Karpas-422 (cell line): ENCODE data around the gene PDZD8. TPM values are rescaled to one million over a fixed set of nuclear protein-coding genes. Genes with fewer than 3 reads are reported as not detected.
A peak's percentile ranks its signal among the peaks of the same experiment; 100 is the strongest.

ENCODE experiments used
- DNase-seq: peaks from one replicate; pipeline ENCODE4 v3.0.0-alpha.2; 2015
- H2AFZ ChIP-seq: fragments of 200-600 bp; sonication (generic); 2 replicates; pipeline ENCODE4 v1.6.1; 2014; ENCODE audit warnings: antibody characterized with exemption, low read length, mixed read lengths
- H3K27ac ChIP-seq: fragments of 200-600 bp; sonication (generic); 2 replicates; pipeline ENCODE4 v1.5.1; 2014; ENCODE audit warnings: mild to moderate bottlenecking, low read length, moderate library complexity
- H3K27me3 ChIP-seq: fragments of 200-600 bp; sonication (generic); 2 replicates; pipeline ENCODE4 v1.6.1; 2014; ENCODE audit warnings: low read length, mixed read lengths
- H3K36me3 ChIP-seq: fragments of 200-600 bp; sonication (generic); 2 replicates; pipeline ENCODE4 v1.6.1; 2014; ENCODE audit warnings: low read length, mixed read lengths; ENCODE audit not compliant: insufficient read depth
- H3K4me1 ChIP-seq: fragments of 200-600 bp; sonication (generic); 2 replicates; pipeline ENCODE4 v1.6.1; 2014; ENCODE audit warnings: mild to moderate bottlenecking, low read length, mixed read lengths
- H3K4me2 ChIP-seq: fragments of 200-600 bp; sonication (generic); 2 replicates; pipeline ENCODE4 v1.6.1; 2014; ENCODE audit warnings: low read length, low read depth, mild to moderate bottlenecking; ENCODE audit not compliant: poor library complexity, severe bottlenecking
- H3K4me3 ChIP-seq: fragments of 200-600 bp; sonication (generic); 2 replicates; pipeline ENCODE4 v1.5.1; 2014; ENCODE audit warnings: mild to moderate bottlenecking, antibody characterized with exemption, low read length, mixed read lengths
- H3K79me2 ChIP-seq: fragments of 200-600 bp; sonication (generic); 2 replicates; pipeline ENCODE4 v1.6.1; 2014; ENCODE audit warnings: mild to moderate bottlenecking, low read length, mixed read lengths
- H3K9ac ChIP-seq: fragments of 200-600 bp; sonication (generic); 2 replicates; pipeline ENCODE4 v1.6.0; 2014; ENCODE audit warnings: low read length
- H3K9me2 ChIP-seq: fragments of 200-600 bp; sonication (generic), shearing (Covaris generic); replicated peaks from 2 replicates; pipeline ENCODE4 v1.6.0; 2014; ENCODE audit warnings: mild to moderate bottlenecking, low read length, moderate library complexity; ENCODE audit not compliant: insufficient read depth
- H3K9me3 ChIP-seq: fragments of 300-700, 200-600 bp; sonication (generic); 2 replicates; pipeline ENCODE4 v1.6.1; 2014; ENCODE audit warnings: low read length, mixed read lengths
- H4K20me1 ChIP-seq: fragments of 200-600 bp; sonication (generic); 2 replicates; pipeline ENCODE4 v1.6.1; 2014; ENCODE audit warnings: mild to moderate bottlenecking, antibody characterized with exemption, low read length, low read depth; ENCODE audit not compliant: insufficient read depth
- total RNA-seq: library from RNA; depleted of rRNA; stranded (reverse); fragments of >200 nt; shearing (Covaris generic); gene quantifications from 2 replicates; pipeline ENCODE4 v1.2.3, GENCODE V29; 2014; ENCODE audit warnings: low replicate concordance

The PDZD8 gene
- total RNA-seq, 1 experiment from 2014 or later = 15.7 TPM

- Histone ChIP-seq H3K4me3 (no peak overlapping the region), H3K9me2 (no peaks in the 10 kb centered on the region), H3K36me3 (peaks cover 6% of the 10 kb centered on the region; the same call in 1 of the 2 replicates), H3K79me2 (no peaks in the 10 kb centered on the region), H3K9me3 (no peaks in the 10 kb centered on the region; the same call in 1 of the 2 replicates), H3K27ac (no peak overlapping the region), H3K4me1 (peaks cover 2% of the 10 kb centered on the region), H4K20me1 (peaks cover 17% of the 10 kb centered on the region), H3K9ac (no peak overlapping the region), H3K27me3 (no peaks in the 10 kb centered on the region), H3K4me2 (no peak overlapping the region), H2AFZ (no peak overlapping the region)
- DNase-seq = no peak
Measured at GRCh38 chr10:117334926-117335325, 40.3 kb downstream of the PDZD8 start.

DNA sequence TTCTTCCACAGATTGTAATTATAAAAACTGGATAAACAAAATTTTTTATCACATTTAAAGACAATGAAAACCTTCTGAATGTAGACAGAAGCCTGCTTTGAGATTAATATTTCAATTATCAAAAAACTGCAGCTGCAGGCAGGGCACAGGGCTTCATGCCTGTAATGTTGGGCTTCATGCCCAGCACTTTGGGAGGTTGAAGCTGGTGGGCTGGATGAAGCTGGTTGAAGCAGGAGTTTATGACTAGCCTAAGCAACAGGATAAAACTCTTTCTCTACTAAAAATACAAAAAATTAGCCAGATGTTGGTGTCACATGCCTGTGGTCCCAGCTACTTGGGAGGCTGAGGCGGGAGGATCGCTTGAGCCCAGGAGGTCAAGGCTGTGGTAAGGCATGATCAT lies 41.2 kb downstream of the PDZD8 start:
- DNase-seq = no peak
- Histone ChIP-seq H3K27me3 (no peaks in the 10 kb centered on the region), H3K79me2 (no peaks in the 10 kb centered on the region), H3K27ac (no peak overlapping the region), H3K4me2 (no peak overlapping the region), H4K20me1 (peaks cover 20% of the 10 kb centered on the region), H3K36me3 (peaks cover 6% of the 10 kb centered on the region; the same call in 1 of the 2 replicates), H3K4me1 (no peaks in the 10 kb centered on the region), H3K9ac (no peak overlapping the region), H3K9me3 (no peaks in the 10 kb centered on the region; the same call in 1 of the 2 replicates), H3K9me2 (no peaks in the 10 kb centered on the region), H2AFZ (no peak overlapping the region), H3K4me3 (no peak overlapping the region)

DNA sequence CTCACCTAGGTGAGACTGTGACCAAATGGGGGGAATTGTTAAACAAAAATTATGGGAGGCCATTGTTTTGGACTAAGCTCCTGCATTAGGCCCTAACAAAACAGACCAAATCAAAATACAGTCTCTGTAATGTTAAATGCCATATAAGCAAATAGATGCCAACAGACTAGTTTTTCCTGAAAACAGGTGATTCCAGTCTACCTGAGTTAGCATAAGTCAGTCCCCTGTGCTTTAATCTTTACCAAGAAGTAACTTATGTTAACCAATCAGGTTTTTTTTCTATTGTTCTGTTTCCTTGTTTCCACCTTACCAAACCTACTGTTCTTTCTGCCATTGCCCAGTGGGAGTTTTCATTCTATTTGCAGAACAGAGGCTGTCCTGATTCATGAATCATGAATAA lies 48.0 kb downstream of the PDZD8 start:
- no peak overlapping the region for H2AFZ ChIP-seq
- H3K9me3 ChIP-seq = no peaks in the 10 kb centered on the region
- no peak overlapping the region for H3K27ac ChIP-seq
- DNase-seq = no peak
- H3K4me3 ChIP-seq = no peak overlapping the region
- no peaks in the 10 kb centered on the region for H3K36me3 ChIP-seq
- H4K20me1 ChIP-seq = peaks cover 47% of the 10 kb centered on the region
- no peak overlapping the region for H3K9ac ChIP-seq
- H3K27me3 ChIP-seq = no peaks in the 10 kb centered on the region
- H3K4me1 ChIP-seq = no peaks in the 10 kb centered on the region
- H3K4me2 ChIP-seq = no peak overlapping the region
- H3K79me2 ChIP-seq = no peaks in the 10 kb centered on the region
- H3K9me2 ChIP-seq = no peaks in the 10 kb centered on the region

GRCh38 chr10:117324367-117324766 lies 50.9 kb downstream of the PDZD8 start:
- Histone ChIP-seq H3K9ac (no peak overlapping the region), H3K4me1 (no peaks in the 10 kb centered on the region; the same call in 1 of the 2 replicates), H3K79me2 (no peaks in the 10 kb centered on the region), H3K9me3 (no peaks in the 10 kb centered on the region), H3K9me2 (no peaks in the 10 kb centered on the region), H2AFZ (no peak overlapping the region), H3K4me2 (no peak overlapping the region), H3K27ac (no peak overlapping the region), H3K4me3 (no peak overlapping the region), H4K20me1 (peaks cover 38% of the 10 kb centered on the region), H3K27me3 (no peaks in the 10 kb centered on the region), H3K36me3 (no peaks in the 10 kb centered on the region)
- no peak for DNase-seq

- no peak overlapping the region for H3K9ac ChIP-seq
- no peak overlapping the region for H3K4me2 ChIP-seq
- no peak overlapping the region for H2AFZ ChIP-seq
- no peaks in the 10 kb centered on the region for H3K9me3 ChIP-seq
- H3K9me2 ChIP-seq = no peaks in the 10 kb centered on the region
- H4K20me1 ChIP-seq = peaks cover 34% of the 10 kb centered on the region
- no peak overlapping the region for H3K27ac ChIP-seq
- H3K36me3 ChIP-seq = no peaks in the 10 kb centered on the region
- no peaks in the 10 kb centered on the region for H3K79me2 ChIP-seq
- H3K4me1 ChIP-seq = no peaks in the 10 kb centered on the region; the same call in 1 of the 2 replicates
- no peak for DNase-seq
- no peak overlapping the region for H3K4me3 ChIP-seq
- H3K27me3 ChIP-seq = no peaks in the 10 kb centered on the region
Measured at GRCh38 chr10:117322260-117322659, 53.0 kb downstream of the PDZD8 start.

GRCh38 chr10:117320050-117320665 lies 55.1 kb downstream of the PDZD8 start:
- DNase-seq = peak; percentile 73
- H3K9me2 ChIP-seq = no peaks in the 10 kb centered on the region

DNA sequence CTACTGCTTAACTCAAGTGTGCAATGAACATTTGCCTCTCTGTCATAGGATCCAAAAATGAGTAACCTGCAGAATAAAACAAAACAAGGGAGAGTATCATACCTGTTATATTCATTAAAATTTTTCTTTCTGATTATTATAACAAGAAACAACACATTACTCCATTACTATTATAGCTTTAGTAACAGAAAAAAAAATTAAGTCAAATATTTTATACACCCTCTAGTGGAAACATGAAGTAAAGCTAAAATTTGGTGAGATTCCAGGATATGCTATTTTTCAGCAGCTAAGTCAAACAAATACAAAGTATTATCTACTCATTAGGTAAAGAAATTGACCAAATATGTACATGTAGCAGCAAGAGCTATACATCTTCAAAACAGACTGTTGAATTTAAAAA lies 56.3 kb downstream of the PDZD8 start:
- Histone ChIP-seq H3K27me3 (no peaks in the 10 kb centered on the region), H3K9ac (no peak overlapping the region), H3K27ac (no peak overlapping the region), H4K20me1 (peaks cover 28% of the 10 kb centered on the region), H3K36me3 (no peaks in the 10 kb centered on the region), H3K9me3 (no peaks in the 10 kb centered on the region), H3K4me3 (no peak overlapping the region), H2AFZ (no peak overlapping the region), H3K4me2 (no peak overlapping the region), H3K9me2 (no peaks in the 10 kb centered on the region), H3K4me1 (no peaks in the 10 kb centered on the region; the same call in 1 of the 2 replicates), H3K79me2 (no peaks in the 10 kb centered on the region)
- DNase-seq = no peak

More at GRCh38 chr10:117320050-117320665, 55.1 kb downstream of the PDZD8 start:
- Histone ChIP-seq H4K20me1 (peaks cover 26% of the 10 kb centered on the region; the same call in 1 of the 2 replicates), H3K4me2 (no peak overlapping the region), H3K27me3 (no peaks in the 10 kb centered on the region), H3K27ac (no peak overlapping the region), H3K9me3 (no peaks in the 10 kb centered on the region), H3K36me3 (no peaks in the 10 kb centered on the region), H3K9ac (no peak overlapping the region), H3K4me3 (no peak overlapping the region), H3K4me1 (no peaks in the 10 kb centered on the region; the same call in 1 of the 2 replicates), H2AFZ (no peak overlapping the region), H3K79me2 (no peaks in the 10 kb centered on the region)

DNA sequence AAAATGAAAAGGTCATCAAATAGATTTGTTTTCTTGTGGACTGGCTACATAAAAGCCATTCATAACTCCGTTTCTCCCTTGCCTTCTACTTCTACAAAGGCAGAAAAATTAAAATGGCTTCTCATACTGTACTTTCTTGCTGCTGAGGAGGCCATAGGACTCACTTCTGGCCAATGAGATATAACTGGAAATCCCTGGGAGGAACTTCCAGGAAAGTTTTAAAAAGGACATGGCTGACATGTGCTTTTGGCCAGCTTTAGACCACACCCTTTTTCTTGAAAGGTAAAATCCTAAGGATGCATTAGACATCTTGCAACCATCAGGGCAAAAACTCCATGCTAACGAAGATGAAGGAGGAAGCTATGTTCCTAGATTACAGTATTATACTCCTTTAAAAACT lies 58.5 kb downstream of the PDZD8 start:
- no peaks in the 10 kb centered on the region for H3K36me3 ChIP-seq
- H3K27me3 ChIP-seq = no peaks in the 10 kb centered on the region
- H3K4me2 ChIP-seq = no peak overlapping the region
- H3K9ac ChIP-seq = no peak overlapping the region
- H3K4me3 ChIP-seq = no peak overlapping the region
- peaks cover 20% of the 10 kb centered on the region for H4K20me1 ChIP-seq
- H3K9me3 ChIP-seq = no peaks in the 10 kb centered on the region
- no peaks in the 10 kb centered on the region; the same call in 1 of the 2 replicates for H3K4me1 ChIP-seq
- H3K9me2 ChIP-seq = no peaks in the 10 kb centered on the region
- no peak overlapping the region for H3K27ac ChIP-seq
- no peaks in the 10 kb centered on the region for H3K79me2 ChIP-seq
- H2AFZ ChIP-seq = no peak overlapping the region
- no peak for DNase-seq
